Thyroid gland (tissue), 4 donors: ENCODE measurements around the gene S100A9.

ENCODE experiments used
- CTCF ChIP-seq, 6 experiments: fragments of 200-600 bp in 3 of 6; fragments of 450-650 bp in 3 of 6; sonication (generic) in 3 of 6; IDR thresholded peaks; one replicate each; pipeline ENCODE4 v1.5.1; 2016 to 2019; ENCODE audit warnings: antibody characterized with exemption in 6 of 6, mild to moderate bottlenecking in 2 of 6, inconsistent platforms in 1 of 6, moderate library complexity in 1 of 6
- POLR2A ChIP-seq, 2 donors: fragments of 450-650 bp; IDR thresholded peaks; one replicate each; pipeline ENCODE4 v1.6.1; 2017; ENCODE audit warnings: antibody characterized with exemption in 2 of 2, mild to moderate bottlenecking in 2 of 2, moderate library complexity in 1 of 2

GRCh38 chr1:153396461-153396860 lies 38.8 kb downstream of the S100A9 start:
- TF ChIP-seq POLR2A (IDR thresholded peaks at IDR 0.05) (no peak), CTCF (IDR thresholded peaks at IDR 0.05) (no peak)
